ENCODE data around the gene FAM210B.

GRCh38 chr20:56359212-56360132 lies 698 bp downstream of the FAM210B start:
- TF ChIP-seq CTCF (IDR thresholded peaks at IDR 0.05; ENCODE audit: low read length) (no peak), EZH2phosphoT487 (IDR thresholded peaks at IDR 0.05; ENCODE audit: low read length) (no peak), EZH2 (optimal IDR thresholded peaks at IDR 0.05; ENCODE audit: low read depth, low read length) (no peak)
